SKM-1 (cell line): Measurements from ENCODE around the gene TOPBP1.

Source experiments
- DNase-seq: peaks from one replicate; lab custom pipeline; 2025; ENCODE audit not compliant: unreplicated experiment; lab: John Stamatoyannopoulos, UW

TOPBP1 gene

GRCh38 chr3:133610031-133610430, 51.7 kb downstream of the TOPBP1 start:
- no peak for DNase-seq

GRCh38 chr3:133608388-133608787, 53.4 kb downstream of the TOPBP1 start:
- DNase-seq: no peak

GRCh38 chr3:133607816-133608215, 53.9 kb downstream of the TOPBP1 start:
- no peak for DNase-seq

GRCh38 chr3:133606902-133607301, 54.8 kb downstream of the TOPBP1 start:
- no peak for DNase-seq

- no peak for DNase-seq
Measured at GRCh38 chr3:133606342-133606741, 55.4 kb downstream of the TOPBP1 start.

- DNase-seq: no peak
Measured at GRCh38 chr3:133600572-133601081, 61.1 kb downstream of the TOPBP1 start.

- no peak for DNase-seq
Measured at GRCh38 chr3:133599280-133599679, 62.5 kb downstream of the TOPBP1 start.

- DNase-seq: no peak
Measured at GRCh38 chr3:133598405-133598804, 63.3 kb downstream of the TOPBP1 start.

GRCh38 chr3:133595341-133595740, 66.4 kb downstream of the TOPBP1 start:
- no peak for DNase-seq

GRCh38 chr3:133593243-133593642, 68.5 kb downstream of the TOPBP1 start:
- no peak for DNase-seq

- DNase-seq: no peak
Measured at GRCh38 chr3:133592843-133593242, 68.9 kb downstream of the TOPBP1 start.

GRCh38 chr3:133591271-133591742, 70.4 kb downstream of the TOPBP1 start:
- no peak for DNase-seq

- no peak for DNase-seq
Measured at GRCh38 chr3:133589503-133589902, 72.2 kb downstream of the TOPBP1 start.

- no peak for DNase-seq
Measured at GRCh38 chr3:133588784-133589465, 72.8 kb downstream of the TOPBP1 start.

- DNase-seq: no peak
Measured at GRCh38 chr3:133588035-133588434, 73.7 kb downstream of the TOPBP1 start.

GRCh38 chr3:133583396-133583795, 78.3 kb downstream of the TOPBP1 start:
- DNase-seq: no peak

GRCh38 chr3:133578548-133579191, 83.1 kb downstream of the TOPBP1 start:
- DNase-seq: no peak

GRCh38 chr3:133576169-133576568, 85.6 kb downstream of the TOPBP1 start:
- no peak for DNase-seq

- DNase-seq: no peak
Measured at GRCh38 chr3:133575086-133575485, 86.7 kb downstream of the TOPBP1 start.

GRCh38 chr3:133574260-133574881, 87.4 kb downstream of the TOPBP1 start:
- DNase-seq: no peak

- DNase-seq: no peak
Measured at GRCh38 chr3:133573629-133574194, 88.0 kb downstream of the TOPBP1 start, which contains the start of gene CDV3. Gene CDV3, plus strand, starts transcription at chr3:133573686. Its CDS starts 359 bp downstream, at chr3:133574045.
